H1 (cell line): ENCODE results near the gene SERGEF. TPM values are rescaled to one million over a fixed set of nuclear protein-coding genes. Genes with fewer than 3 reads are reported as not detected.

Experiments
- CTCF ChIA-PET: fragments of 300-600 bp; sonication (Branson Sonifier 250); formaldehyde crosslinking; loops from one replicate; lab custom pipeline; 2021; ENCODE audit not compliant: partially characterized antibody; lab: Charles Lee
- POLR2A ChIA-PET: fragments of 300-600 bp; sonication (Branson Sonifier 250); formaldehyde crosslinking; loops from one replicate; lab custom pipeline; 2021; ENCODE audit warnings: inconsistent platforms; ENCODE audit not compliant: partially characterized antibody; lab: Charles Lee
- DNase-seq, 2 experiments: peaks; one replicate each; pipeline versions ENCODE4 v3.0.0 to v3.0.0-alpha.2; 2010 to 2022; ENCODE audit warnings: low spot score in 2 of 2, low read depth in 1 of 2, mixed read lengths in 1 of 2
- FAIRE-seq: peaks from 2 replicates; lab custom pipeline; 2011; peaks lifted over from hg19 to GRCh38; lab: Jason Lieb, UNC
- H2AFZ ChIP-seq: 2 replicates; pipeline ENCODE4 v1.8.1; 2012; ENCODE audit warnings: low read length, inconsistent platforms
- H2AK5ac ChIP-seq: 2 replicates; pipeline ENCODE4 v1.6.1; 2013; ENCODE audit warnings: low read depth, low read length
- H2BK120ac ChIP-seq: replicated peaks from 2 replicates; pipeline ENCODE3; 2013; ENCODE audit warnings: low read depth, low read length, inconsistent platforms
- H2BK12ac ChIP-seq: 2 replicates; pipeline ENCODE4 v1.6.1; 2013; ENCODE audit warnings: low read depth, low read length
- H2BK15ac ChIP-seq: 2 replicates; pipeline ENCODE4 v1.6.1; 2013; ENCODE audit warnings: low read length
- H2BK20ac ChIP-seq: 2 replicates; pipeline ENCODE4 v1.6.1; 2013; ENCODE audit warnings: low read length
- H2BK5ac ChIP-seq: 2 replicates; pipeline ENCODE4 v1.6.1; 2013; ENCODE audit warnings: low read depth, low read length
- H3K14ac ChIP-seq: 2 replicates; pipeline ENCODE4 v1.6.1; 2013; ENCODE audit warnings: inconsistent platforms; ENCODE audit not compliant: insufficient read length
- H3K18ac ChIP-seq: 2 replicates; pipeline ENCODE4 v1.6.1; 2013; ENCODE audit warnings: low read length; ENCODE audit errors: extremely low read depth
- H3K23ac ChIP-seq: 2 replicates; pipeline ENCODE4 v1.6.1; 2013; ENCODE audit warnings: inconsistent platforms; ENCODE audit not compliant: insufficient read length
- H3K23me2 ChIP-seq: 2 replicates; pipeline ENCODE4 v1.6.1; 2013; ENCODE audit warnings: low read depth, low read length
- H3K27ac ChIP-seq: 2 replicates; pipeline ENCODE4 v1.6.1; 2011; ENCODE audit warnings: low read depth, low read length, inconsistent platforms
- H3K27me3 ChIP-seq, 4 experiments: replicated peaks in 1 of 4; 1 replicate in 1 of 4; 2 replicates in 3 of 4; pipeline versions ENCODE4 v1.6.1 to v1.8.1; 2011 to 2013; ENCODE audit warnings: low read length in 3 of 4, mild to moderate bottlenecking in 3 of 4, inconsistent platforms in 2 of 4, mixed read lengths in 2 of 4, moderate library complexity in 1 of 4; ENCODE audit not compliant: control insufficient read depth in 3 of 4, insufficient read depth in 3 of 4; ENCODE audit errors: extremely low read depth in 1 of 4
- H3K36me3 ChIP-seq, 4 experiments: 2 replicates each; pipeline versions ENCODE4 v1.6.1 to v1.8.1; 2011 to 2013; ENCODE audit warnings: mild to moderate bottlenecking in 4 of 4, low read length in 3 of 4, moderate library complexity in 2 of 4, control low read depth in 1 of 4, inconsistent platforms in 1 of 4; ENCODE audit not compliant: insufficient read depth in 4 of 4, control insufficient read depth in 2 of 4
- H3K4ac ChIP-seq: replicated peaks from 2 replicates; pipeline ENCODE3; 2013; ENCODE audit warnings: low read length, low read depth, mixed read lengths, inconsistent platforms; ENCODE audit not compliant: insufficient read length
- H3K4me1 ChIP-seq, 4 experiments: replicated peaks in 1 of 4; 1 replicate in 1 of 4; 2 replicates in 3 of 4; pipeline versions ENCODE4 v1.6.1 to v1.8.1; 2011 to 2013; ENCODE audit warnings: low read length in 3 of 4, inconsistent platforms in 2 of 4, mixed read lengths in 1 of 4; ENCODE audit not compliant: insufficient read depth in 4 of 4, control insufficient read depth in 3 of 4
- H3K4me2 ChIP-seq, 2 experiments: 2 replicates each; pipeline versions ENCODE4 v1.6.1 to v1.8.1; 2011 to 2013; ENCODE audit warnings: low read depth in 2 of 2, low read length in 2 of 2, control low read depth in 1 of 2, inconsistent platforms in 1 of 2, mild to moderate bottlenecking in 1 of 2; ENCODE audit not compliant: insufficient read depth in 1 of 2
- H3K4me3 ChIP-seq, 4 experiments: fragments of 200-600, 300-600 bp in 1 of 4; sonication (generic), shearing (Covaris generic), sonication (Bioruptor Twin) in 1 of 4; 2 replicates each; pipeline versions ENCODE4 v1.5.1 to v1.8.1; 2011 to 2016; ENCODE audit warnings: low read length in 4 of 4, low read depth in 3 of 4, control low read depth in 2 of 4, inconsistent platforms in 2 of 4, mild to moderate bottlenecking in 2 of 4, mixed read lengths in 1 of 4, moderate library complexity in 1 of 4; ENCODE audit not compliant: insufficient read depth in 2 of 4; ENCODE audit errors: extremely low read depth in 1 of 4
- H3K56ac ChIP-seq: replicated peaks from 2 replicates; pipeline ENCODE3; 2013; ENCODE audit warnings: low read depth, mild to moderate bottlenecking, mixed read lengths, low read length, inconsistent platforms; ENCODE audit not compliant: insufficient read length
- H3K79me1 ChIP-seq: 2 replicates; pipeline ENCODE4 v1.6.1; 2013; ENCODE audit warnings: low read depth, low read length, control low read depth
- H3K79me2 ChIP-seq, 2 experiments: 2 replicates each; pipeline versions ENCODE4 v1.6.1 to v1.8.1; 2012 to 2013; ENCODE audit warnings: low read length in 2 of 2, mild to moderate bottlenecking in 2 of 2, inconsistent platforms in 1 of 2; ENCODE audit not compliant: insufficient read depth in 2 of 2, control insufficient read depth in 1 of 2
- H3K9ac ChIP-seq, 4 experiments: replicated peaks in 1 of 4; 1 replicate in 1 of 4; 2 replicates in 3 of 4; pipeline versions ENCODE4 v1.6.1 to v1.8.1; 2011 to 2013; ENCODE audit warnings: low read depth in 3 of 4, low read length in 3 of 4, control low read depth in 2 of 4, mild to moderate bottlenecking in 2 of 4, moderate library complexity in 2 of 4, inconsistent platforms in 1 of 4; ENCODE audit errors: extremely low read depth in 1 of 4
- H3K9me3 ChIP-seq, 2 experiments: 2 replicates each; pipeline versions ENCODE4 v1.6.1 to v1.8.1; 2012 to 2013; ENCODE audit warnings: mild to moderate bottlenecking in 2 of 2, moderate library complexity in 2 of 2, control low read depth in 1 of 2, inconsistent platforms in 1 of 2, low read depth in 1 of 2, low read length in 1 of 2, mixed read lengths in 1 of 2; ENCODE audit not compliant: insufficient read depth in 2 of 2
- H4K20me1 ChIP-seq, 2 experiments: replicated peaks in 1 of 2; 2 replicates each; pipeline versions ENCODE3 to v1.8.1; 2011 to 2013; ENCODE audit warnings: inconsistent platforms in 2 of 2, low read length in 2 of 2, mild to moderate bottlenecking in 1 of 2; ENCODE audit not compliant: insufficient read depth in 2 of 2, control insufficient read depth in 1 of 2
- H4K5ac ChIP-seq: 2 replicates; pipeline ENCODE4 v1.6.1; 2013; ENCODE audit warnings: low read length, low read depth, mixed read lengths, inconsistent platforms; ENCODE audit not compliant: insufficient read length
- H4K8ac ChIP-seq: 2 replicates; pipeline ENCODE4 v1.8.0; 2013; ENCODE audit warnings: mild to moderate bottlenecking, moderate library complexity, low read length, inconsistent platforms; ENCODE audit not compliant: insufficient read depth; ENCODE audit errors: extremely low read depth
- H4K91ac ChIP-seq: replicated peaks from 2 replicates; pipeline ENCODE3; 2013; ENCODE audit warnings: low read length, mixed read lengths, inconsistent platforms; ENCODE audit not compliant: insufficient read length
- CBX5 ChIP-seq: fragments of 300-800, 300-1000 bp; sonication (generic); IDR thresholded peaks from 2 replicates; pipeline ENCODE4 v1.7.1; 2016; ENCODE audit warnings: antibody characterized with exemption, low read length, low read depth
- CBX8 ChIP-seq: fragments of 300-800, 300-1000 bp; sonication (generic); IDR thresholded peaks from 2 replicates; pipeline ENCODE4 v1.7.1; 2016; ENCODE audit warnings: low read depth, low read length, borderline replicate concordance
- CEBPB ChIP-seq: IDR thresholded peaks from 2 replicates; pipeline ENCODE4 v1.6.1; 2012; ENCODE audit warnings: low read depth, low read length
- CHD1 ChIP-seq: IDR thresholded peaks from 2 replicates; pipeline ENCODE4 v1.6.1; 2012; ENCODE audit warnings: low read depth, low read length, improper control_type of control experiment
- CTBP2 ChIP-seq: IDR thresholded peaks from 2 replicates; pipeline ENCODE4 v1.7.0; 2011; ENCODE audit warnings: borderline replicate concordance, mild to moderate bottlenecking, moderate library complexity, mixed read lengths, low read length; ENCODE audit not compliant: insufficient read depth, insufficient read length
- HDAC2 ChIP-seq, 2 experiments: fragments of 300-600 bp in 1 of 2; sonication (generic) in 1 of 2; IDR thresholded peaks; 2 replicates each; pipeline ENCODE4 v1.6.1; 2011 to 2012; ENCODE audit warnings: low read depth in 2 of 2, low read length in 2 of 2, mild to moderate bottlenecking in 2 of 2, moderate library complexity in 2 of 2, borderline replicate concordance in 1 of 2, inconsistent platforms in 1 of 2
- JUN ChIP-seq: IDR thresholded peaks from 2 replicates; pipeline ENCODE4 v1.6.1; 2011; ENCODE audit warnings: low read depth, mild to moderate bottlenecking, improper control_type of control experiment, low read length
- KDM1A ChIP-seq: fragments of 200-600, 300-600 bp; sonication (generic); IDR thresholded peaks from 2 replicates; pipeline ENCODE4 v1.7.1; 2016; ENCODE audit warnings: mild to moderate bottlenecking, low read length, borderline replicate concordance
- NANOG ChIP-seq: IDR thresholded peaks from 2 replicates; pipeline ENCODE4 v1.6.1; 2011; ENCODE audit warnings: low read length, low read depth, mild to moderate bottlenecking, inconsistent platforms; ENCODE audit not compliant: insufficient read depth, poor library complexity, severe bottlenecking
- RFX5 ChIP-seq: IDR thresholded peaks from 2 replicates; pipeline ENCODE4 v1.6.1; 2011; ENCODE audit warnings: low read depth, low read length, improper control_type of control experiment, borderline replicate concordance
- SP4 ChIP-seq: IDR thresholded peaks from 2 replicates; pipeline ENCODE4 v1.6.1; 2012; ENCODE audit warnings: low read length, inconsistent platforms
- TEAD4 ChIP-seq: IDR thresholded peaks from 2 replicates; pipeline ENCODE4 v1.6.1; 2012; ENCODE audit warnings: low read depth, low read length, inconsistent platforms, mixed read lengths
- WGBS, 2 experiments: shearing (Covaris generic) in 1 of 2; methylation state at CpG; one replicate each; pipeline versions ENCODE4 v1.1.6 to v1.1.7; 2013 to 2015; ENCODE audit warnings: low lambda C conversion rate in 2 of 2, mixed read lengths in 2 of 2, inconsistent platforms in 1 of 2, low coverage in 1 of 2, missing lambda C conversion rate in 1 of 2; ENCODE audit not compliant: insufficient replicate concordance in 2 of 2, insufficient coverage in 1 of 2, insufficient read length in 1 of 2; ENCODE audit errors: extremely low coverage in 1 of 2, missing lambda C conversion rate in 1 of 2; 5-methylcytosine and 5-hydroxymethylcytosine counted together
- polyA plus RNA-seq, 7 experiments: library from polyadenylated mRNA; depleted of rRNA in 3 of 7; stranded (reverse) in 5 of 7; unstranded in 2 of 7; fragments of >200 nt in 5 of 7; fragments of 200-250 nt in 2 of 7; gene quantifications; 1 replicate in 5 of 7; 2 replicates in 1 of 7; 4 replicates in 1 of 7; pipeline versions ENCODE4 v1.2.1 to v1.2.3, GENCODE V29; 2011 to 2013; ENCODE audit warnings: missing spikeins in 2 of 7, mixed read lengths in 2 of 7
- total RNA-seq: library from RNA; stranded (reverse); fragmentation: NEBNext Ultra II Directional; extraction: Animal tissue kit (Norgen Biotek cat#: 25700); gene quantifications from 2 replicates; pipeline ENCODE4 v1.2.1, GENCODE V29; 2021
- TF ChIP-seq, protein P1 (sequence below): IDR thresholded peaks from 2 replicates; pipeline ENCODE4 v1.6.1; 2012; ENCODE audit warnings: inconsistent platforms

Gene SERGEF
- total and polyA plus RNA-seq, 2 of the 8 experiments (the other 6 are each of a cell fraction or from before 2014, with no cell fraction given): 16.6 to 28.8 TPM

DNA sequence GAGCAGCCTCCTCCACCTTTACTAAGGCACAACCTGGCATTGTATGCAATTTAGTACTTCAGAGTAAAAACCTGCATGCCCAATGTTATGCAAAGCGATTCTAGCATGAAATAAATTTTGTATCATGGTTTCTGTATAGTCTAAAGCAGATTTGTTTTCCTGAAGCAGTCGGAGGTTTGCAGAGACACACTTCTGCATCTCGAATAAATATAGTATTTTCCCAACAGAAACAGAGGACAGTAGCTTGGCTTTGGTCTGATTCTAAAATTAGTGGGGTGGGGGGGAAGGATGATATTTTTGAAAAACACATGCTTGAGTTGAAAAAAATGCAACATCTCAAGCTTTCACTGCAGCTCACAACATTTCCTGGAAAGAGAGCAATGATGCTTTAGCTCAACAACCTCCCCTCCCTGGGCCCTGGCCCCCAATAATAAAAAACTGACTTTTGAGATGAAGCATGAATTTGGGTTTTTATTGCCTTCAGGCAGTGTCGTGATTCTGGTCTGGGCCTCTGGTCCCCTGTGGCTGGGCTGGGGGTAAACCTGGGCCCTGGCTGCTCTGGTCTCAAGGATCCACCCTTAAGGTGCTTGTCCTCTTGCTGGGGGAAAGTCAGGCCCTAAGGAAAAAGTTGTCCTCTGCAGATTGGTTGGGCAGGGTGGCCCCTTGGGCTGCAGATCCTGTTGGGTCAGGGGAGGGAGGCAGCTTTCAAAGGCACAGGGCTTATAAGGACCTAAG lies 230.1 kb downstream of the SERGEF start:
- Histone ChIP-seq H3K23me2 (no peaks in the 10 kb centered on the region), H3K56ac (no peak overlapping the region), H4K91ac (no peak overlapping the region), H3K14ac (no peak overlapping the region), H3K4ac (no peak overlapping the region), H4K5ac (no peak overlapping the region), H3K36me3 (no peaks in the 10 kb centered on the region), H3K18ac (no peak overlapping the region), H2BK120ac (no peak overlapping the region), H3K4me2 (no peak overlapping the region), H2AK5ac (no peak overlapping the region), H3K4me1 (peaks cover 0 to 2% (median 0%) of the 10 kb centered on the region in 4 experiments; a peak in 1 of 7 replicates), H2AFZ (no peak overlapping the region), H3K27ac (no peak overlapping the region), H3K79me2 (no peaks in the 10 kb centered on the region), H3K9ac (no peak overlapping the region), H2BK12ac (no peak overlapping the region), H2BK5ac (no peak overlapping the region), H4K20me1 (peaks cover 0 to 2% of the 10 kb centered on the region in 2 experiments), H2BK15ac (no peak overlapping the region), H2BK20ac (no peak overlapping the region), H3K4me3 (no peak overlapping the region), H3K23ac (no peak overlapping the region), H4K8ac (no peak overlapping the region), H3K27me3 (no peaks in the 10 kb centered on the region), H3K79me1 (no peaks in the 10 kb centered on the region), H3K9me3 (no peaks in the 10 kb centered on the region)
- CTCF ChIA-PET: interaction anchor here (0.5 to 2.7 kb wide), 5 partner anchors 11 to 180 kb away, joined by 3 to 13 read pairs (median 5); no protein-coding TSS in a partner anchor
- WGBS, 2 experiments: 80% methylated on average over 4 of the region's 4 CpGs; no CpG with 5 or more reads in 1 of the 2 experiments
- no peak for FAIRE-seq
- no peak for DNase-seq
- POLR2A ChIA-PET: no interaction called here
- no peak for TF ChIP-seq CTBP2
- TF ChIP-seq HDAC2 (IDR thresholded peaks at IDR 0.05; ENCODE audit: borderline replicate concordance in 1 of 2, low read depth in 2 of 2, low read length in 2 of 2): no peak
- TF ChIP-seq CBX8: no peak
- TF ChIP-seq CEBPB: no peak
- TF ChIP-seq TEAD4: no peak
- no peak for TF ChIP-seq CHD1
- TF ChIP-seq JUN: no peak
- TF ChIP-seq, protein P1, sequence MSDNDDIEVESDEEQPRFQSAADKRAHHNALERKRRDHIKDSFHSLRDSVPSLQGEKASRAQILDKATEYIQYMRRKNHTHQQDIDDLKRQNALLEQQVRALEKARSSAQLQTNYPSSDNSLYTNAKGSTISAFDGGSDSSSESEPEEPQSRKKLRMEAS: no peak
- no peak for TF ChIP-seq RFX5
- TF ChIP-seq NANOG: no peak
- no peak for TF ChIP-seq KDM1A
- no peak for TF ChIP-seq CBX5
- no peak for TF ChIP-seq SP4
